GM18526 (cell line): ENCODE data around the gene PITPNC1.

Source experiments
- POLR2A ChIP-seq: IDR thresholded peaks from 3 replicates; pipeline ENCODE4 v1.6.1; 2011; ENCODE audit not compliant: insufficient read length; ENCODE audit errors: extremely low read depth

PITPNC1 gene

GRCh38 chr17:67481808-67482207, 104.7 kb downstream of the PITPNC1 start:
- TF ChIP-seq POLR2A = no peak

- TF ChIP-seq POLR2A = no peak
Measured at GRCh38 chr17:67482764-67483163, 105.7 kb downstream of the PITPNC1 start.

GRCh38 chr17:67484261-67484660, 107.2 kb downstream of the PITPNC1 start:
- no peak for TF ChIP-seq POLR2A

GRCh38 chr17:67485666-67486065, 108.6 kb downstream of the PITPNC1 start:
- no peak for TF ChIP-seq POLR2A

- no peak for TF ChIP-seq POLR2A
Measured at GRCh38 chr17:67487506-67487905, 110.4 kb downstream of the PITPNC1 start.

GRCh38 chr17:67488161-67488560, 111.1 kb downstream of the PITPNC1 start:
- no peak for TF ChIP-seq POLR2A

- no peak for TF ChIP-seq POLR2A
Measured at GRCh38 chr17:67488768-67489167, 111.7 kb downstream of the PITPNC1 start.

GRCh38 chr17:67489273-67489672, 112.2 kb downstream of the PITPNC1 start:
- TF ChIP-seq POLR2A = no peak

GRCh38 chr17:67490471-67490870, 113.4 kb downstream of the PITPNC1 start:
- TF ChIP-seq POLR2A = no peak

- TF ChIP-seq POLR2A = no peak
Measured at GRCh38 chr17:67491009-67491680, 114.1 kb downstream of the PITPNC1 start.

GRCh38 chr17:67491681-67492024, 114.6 kb downstream of the PITPNC1 start:
- no peak for TF ChIP-seq POLR2A

- no peak for TF ChIP-seq POLR2A
Measured at GRCh38 chr17:67492251-67492740, 115.2 kb downstream of the PITPNC1 start.

- TF ChIP-seq POLR2A = no peak
Measured at GRCh38 chr17:67492824-67493517, 115.9 kb downstream of the PITPNC1 start.

GRCh38 chr17:67493812-67494211, 116.7 kb downstream of the PITPNC1 start:
- TF ChIP-seq POLR2A = no peak

- no peak for TF ChIP-seq POLR2A
Measured at GRCh38 chr17:67496286-67496685, 119.2 kb downstream of the PITPNC1 start.

GRCh38 chr17:67499685-67500084, 122.6 kb downstream of the PITPNC1 start:
- no peak for TF ChIP-seq POLR2A

- no peak for TF ChIP-seq POLR2A
Measured at GRCh38 chr17:67500261-67500660, 123.2 kb downstream of the PITPNC1 start.
